ENCODE data around the gene PFAS.

DNA sequence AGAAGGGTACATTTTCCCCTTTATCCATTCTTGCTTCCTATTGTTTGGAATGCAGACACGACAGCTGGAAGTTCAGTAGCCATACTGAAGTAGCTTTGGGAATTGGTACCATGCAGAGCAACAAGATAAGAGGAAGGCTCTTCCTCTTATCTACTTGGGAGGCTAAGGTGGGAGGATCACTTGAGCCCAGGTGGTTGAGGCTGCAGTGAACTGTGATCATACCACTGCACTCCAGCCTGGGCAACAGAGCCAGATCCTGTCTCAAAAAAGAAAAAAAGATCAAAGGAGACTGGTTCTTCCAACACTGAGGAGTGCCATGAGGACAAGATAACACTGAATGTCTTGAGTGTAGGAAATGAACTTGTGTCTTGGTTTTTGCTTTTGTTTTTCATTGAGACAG, 23.3 kb downstream of the PFAS start:
- TF ChIP-seq, protein P1, sequence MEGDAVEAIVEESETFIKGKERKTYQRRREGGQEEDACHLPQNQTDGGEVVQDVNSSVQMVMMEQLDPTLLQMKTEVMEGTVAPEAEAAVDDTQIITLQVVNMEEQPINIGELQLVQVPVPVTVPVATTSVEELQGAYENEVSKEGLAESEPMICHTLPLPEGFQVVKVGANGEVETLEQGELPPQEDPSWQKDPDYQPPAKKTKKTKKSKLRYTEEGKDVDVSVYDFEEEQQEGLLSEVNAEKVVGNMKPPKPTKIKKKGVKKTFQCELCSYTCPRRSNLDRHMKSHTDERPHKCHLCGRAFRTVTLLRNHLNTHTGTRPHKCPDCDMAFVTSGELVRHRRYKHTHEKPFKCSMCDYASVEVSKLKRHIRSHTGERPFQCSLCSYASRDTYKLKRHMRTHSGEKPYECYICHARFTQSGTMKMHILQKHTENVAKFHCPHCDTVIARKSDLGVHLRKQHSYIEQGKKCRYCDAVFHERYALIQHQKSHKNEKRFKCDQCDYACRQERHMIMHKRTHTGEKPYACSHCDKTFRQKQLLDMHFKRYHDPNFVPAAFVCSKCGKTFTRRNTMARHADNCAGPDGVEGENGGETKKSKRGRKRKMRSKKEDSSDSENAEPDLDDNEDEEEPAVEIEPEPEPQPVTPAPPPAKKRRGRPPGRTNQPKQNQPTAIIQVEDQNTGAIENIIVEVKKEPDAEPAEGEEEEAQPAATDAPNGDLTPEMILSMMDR (IDR thresholded peaks at IDR 0.05; ENCODE audit: insufficient read depth, low read length, poor library complexity, severe bottlenecking): no peak
- no peak for TF ChIP-seq EZH2phosphoT487 (conservative IDR thresholded peaks at IDR 0.05; ENCODE audit: low read length)
